HG03103 (cell line): Measurements from ENCODE around the gene MYO1A.
A peak's percentile ranks its signal among the peaks of the same experiment; 100 is the strongest.
"Not testable (repeated sequence)": the region's sequence is repeated elsewhere in the genome, so short reads cannot be mapped to it uniquely, and the experiment has no call there.

Experiments
- ATAC-seq: cut with Tn5 transposase; IDR thresholded peaks from one replicate; pipeline ENCODE4 v1.9.1; 2021; ENCODE audit warnings: low read depth; ENCODE audit not compliant: unreplicated experiment

MYO1A gene

GRCh38 chr12:57019983-57020719 is 29.8 kb downstream of the MYO1A start:
- ATAC-seq: no peak

GRCh38 chr12:57018906-57019305 is 31.0 kb downstream of the MYO1A start:
- no peak for ATAC-seq

GRCh38 chr12:57018353-57018752 is 31.6 kb downstream of the MYO1A start:
- not testable (repeated sequence) for ATAC-seq

- no peak for ATAC-seq
These were observed 33.6 kb downstream of the MYO1A start, which contains the start of gene TAC3 for GRCh38 chr12:57016348-57016747. TAC3 (minus strand) TSS chr12:57016529; CDS start chr12:57015797, 732 bp downstream.

- peak; percentile 67 for ATAC-seq
These were observed 37.1 kb downstream of the MYO1A start for GRCh38 chr12:57012600-57013465.

- ATAC-seq: peak; percentile 40
These were observed 38.2 kb downstream of the MYO1A start for GRCh38 chr12:57011438-57012424.

GRCh38 chr12:57010627-57011247 is 39.2 kb downstream of the MYO1A start:
- ATAC-seq: no peak

GRCh38 chr12:57009949-57010626 is 39.8 kb downstream of the MYO1A start:
- no peak for ATAC-seq

GRCh38 chr12:57008178-57008577 is 41.8 kb downstream of the MYO1A start:
- no peak for ATAC-seq

- ATAC-seq: no peak
These were observed 43.0 kb downstream of the MYO1A start for GRCh38 chr12:57006809-57007475.

GRCh38 chr12:57005980-57006808 is 43.7 kb downstream of the MYO1A start, which contains the start of gene ZBTB39:
ZBTB39 (minus strand) TSS chr12:57006546; CDS start chr12:57004917, 1,629 bp downstream.
- peak; percentile 46 for ATAC-seq

- ATAC-seq: no peak
These were observed 45.3 kb downstream of the MYO1A start for GRCh38 chr12:57004651-57005050.

GRCh38 chr12:57003395-57003794 is 46.5 kb downstream of the MYO1A start:
- ATAC-seq: no peak

GRCh38 chr12:57001448-57001906 is 48.5 kb downstream of the MYO1A start:
- no peak for ATAC-seq

- no peak for ATAC-seq
These were observed 49.5 kb downstream of the MYO1A start for GRCh38 chr12:57000393-57000792.

GRCh38 chr12:56999456-56999855 is 50.5 kb downstream of the MYO1A start:
- no peak for ATAC-seq

GRCh38 chr12:56998981-56999380 is 50.9 kb downstream of the MYO1A start:
- peak; percentile 80 for ATAC-seq

- no peak for ATAC-seq
These were observed 51.6 kb downstream of the MYO1A start for GRCh38 chr12:56998316-56998715.
